ENCODE results near the gene IGF2BP2.
"Not testable (repeated sequence)": the region's sequence is repeated elsewhere in the genome, so short reads cannot be mapped to it uniquely, and the experiment has no call there.

Gene IGF2BP2

DNA sequence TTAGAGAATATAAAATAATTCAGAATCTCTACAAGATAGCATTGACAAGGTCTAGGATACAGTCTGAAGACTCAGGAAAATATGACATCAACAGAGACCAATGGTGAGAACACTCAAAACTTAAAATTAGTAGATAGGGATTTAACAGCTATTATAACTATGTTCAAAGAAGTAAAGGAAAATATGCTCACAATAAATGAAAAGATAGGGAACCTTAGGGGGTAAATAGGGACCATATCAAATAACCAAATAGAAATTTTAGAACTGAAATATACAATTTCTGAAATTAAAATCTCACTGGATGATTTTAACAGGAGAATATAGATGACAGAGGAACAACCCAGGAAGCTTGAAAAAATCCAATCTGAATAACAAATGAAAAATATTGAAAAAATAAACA is 31.8 kb upstream of the IGF2BP2 start:
- H3K9me3 ChIP-seq (ENCODE audit: insufficient read depth, low read depth, low read length): peaks cover 17% of the 10 kb centered on the region
- no peaks in the 10 kb centered on the region for H3K36me3 ChIP-seq (ENCODE audit: insufficient read depth, low read length)
- no peak overlapping the region for H3K27ac ChIP-seq (ENCODE audit: low read depth, low read length)
- no peak overlapping the region for H3K9ac ChIP-seq (ENCODE audit: low read depth, low read length)
- H3K4me1 ChIP-seq (ENCODE audit: insufficient read depth, low read length): no peaks in the 10 kb centered on the region
- H3K27me3 ChIP-seq (ENCODE audit: insufficient read depth, low read length): no peaks in the 10 kb centered on the region
- H3K4me3 ChIP-seq (ENCODE audit: low read length): no peak overlapping the region

DNA sequence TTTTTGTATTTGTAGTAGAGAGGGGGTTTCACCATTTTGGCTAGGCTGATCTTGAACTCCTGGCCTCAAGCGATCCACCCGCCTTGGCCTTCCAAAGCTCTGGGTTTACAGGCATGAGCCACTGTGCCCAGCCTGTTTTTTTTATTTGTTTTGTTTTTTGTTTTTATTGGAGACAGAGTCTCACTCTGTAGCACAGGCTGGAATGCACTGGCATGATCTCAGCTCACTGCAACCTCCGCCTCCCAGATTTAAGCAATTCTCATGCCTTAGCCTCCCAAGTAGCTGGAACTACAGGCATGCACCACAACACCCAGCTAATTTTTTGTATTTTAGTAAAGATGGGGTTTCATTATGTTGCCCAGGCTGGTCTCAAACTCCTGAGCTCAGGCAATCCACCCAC is 28.9 kb upstream of the IGF2BP2 start:
- H3K27me3 ChIP-seq (ENCODE audit: insufficient read depth, low read length); H3K36me3 ChIP-seq (ENCODE audit: insufficient read depth, low read length); H3K27ac ChIP-seq (ENCODE audit: low read depth, low read length); H3K9ac ChIP-seq (ENCODE audit: low read depth, low read length); H3K4me1 ChIP-seq (ENCODE audit: insufficient read depth, low read length); H3K4me3 ChIP-seq (ENCODE audit: low read length): not testable (repeated sequence)
- 97% methylated on average over 3 of the region's 3 CpGs for WGBS
- H3K9me3 ChIP-seq (ENCODE audit: insufficient read depth, low read depth, low read length): peaks cover 17% of the 10 kb centered on the region

DNA sequence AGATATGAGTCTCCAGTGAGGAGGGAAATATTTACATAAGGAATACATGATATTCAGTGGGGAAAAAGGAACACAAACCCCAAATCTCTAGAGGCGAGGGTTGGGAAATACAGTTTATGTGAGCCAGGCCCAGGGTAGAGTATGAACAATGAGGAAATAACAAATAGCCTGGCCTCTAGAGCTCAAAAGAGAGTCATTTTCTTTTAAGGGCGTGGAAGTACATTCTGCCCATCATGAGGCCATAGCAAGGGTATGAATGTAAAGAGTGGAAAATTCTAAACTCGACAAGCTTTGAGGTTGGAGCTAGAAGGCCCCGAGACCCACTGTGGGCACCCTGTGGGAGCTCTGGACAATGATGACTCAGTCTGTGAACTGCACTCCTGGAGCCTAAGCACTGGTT is 27.8 kb upstream of the IGF2BP2 start:
- Histone ChIP-seq H3K4me3 (ENCODE audit: low read length) (no peak overlapping the region), H3K9ac (ENCODE audit: low read depth, low read length) (no peak overlapping the region), H3K9me3 (ENCODE audit: insufficient read depth, low read depth, low read length) (peaks cover 17% of the 10 kb centered on the region), H3K36me3 (ENCODE audit: insufficient read depth, low read length) (no peaks in the 10 kb centered on the region), H3K4me1 (ENCODE audit: insufficient read depth, low read length) (no peaks in the 10 kb centered on the region), H3K27me3 (ENCODE audit: insufficient read depth, low read length) (no peaks in the 10 kb centered on the region), H3K27ac (ENCODE audit: low read depth, low read length) (no peak overlapping the region)
- WGBS: 95% methylated on average over 4 of the region's 4 CpGs

DNA sequence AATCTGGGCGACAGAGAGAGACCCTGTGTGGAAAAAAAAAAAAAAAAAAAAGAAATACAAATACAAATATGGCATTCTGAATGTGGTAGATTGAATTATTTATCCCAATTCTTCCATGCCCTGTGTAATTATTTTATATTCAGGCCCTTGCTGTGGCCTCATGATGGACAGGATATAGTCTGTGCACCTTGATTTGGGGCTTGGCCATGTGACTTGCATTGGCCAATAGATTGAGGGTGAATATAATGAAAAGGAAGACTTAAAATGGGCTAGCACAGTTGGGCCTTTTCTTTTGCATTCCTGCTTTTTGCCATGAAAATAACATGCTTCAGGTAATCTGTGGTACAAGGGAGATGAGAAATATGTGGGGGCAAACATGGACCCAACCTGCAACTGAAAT is 27.1 kb upstream of the IGF2BP2 start:
- no peaks in the 10 kb centered on the region for H3K4me1 ChIP-seq (ENCODE audit: insufficient read depth, low read length)
- H3K9me3 ChIP-seq (ENCODE audit: insufficient read depth, low read depth, low read length): peaks cover 12% of the 10 kb centered on the region
- H3K36me3 ChIP-seq (ENCODE audit: insufficient read depth, low read length): no peaks in the 10 kb centered on the region
- H3K27me3 ChIP-seq (ENCODE audit: insufficient read depth, low read length): no peaks in the 10 kb centered on the region
- H3K4me3 ChIP-seq (ENCODE audit: low read length): no peak overlapping the region
- WGBS: 83% methylated on average over 1 of the region's 1 CpG
- no peak overlapping the region for H3K27ac ChIP-seq (ENCODE audit: low read depth, low read length)
- no peak overlapping the region for H3K9ac ChIP-seq (ENCODE audit: low read depth, low read length)

DNA sequence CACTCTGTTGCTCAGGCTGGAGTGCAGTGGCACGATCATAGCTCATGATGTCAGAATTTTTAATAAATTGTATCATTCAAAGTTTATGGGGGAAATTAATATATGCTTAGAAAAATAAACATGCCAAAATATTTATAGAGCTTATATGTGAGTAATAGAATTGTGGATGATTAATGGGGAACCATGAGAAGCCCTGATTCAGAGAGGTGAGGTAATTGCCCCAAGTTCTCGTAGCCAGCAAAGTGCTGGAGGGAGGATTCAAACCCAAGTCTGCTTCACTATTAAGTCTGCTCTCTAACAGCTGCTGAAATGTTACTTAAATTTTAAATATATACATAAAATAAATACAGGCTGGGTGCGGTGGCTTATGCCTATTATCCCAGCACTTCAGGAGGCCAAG is 26.2 kb upstream of the IGF2BP2 start:
- Histone ChIP-seq H3K27me3 (ENCODE audit: insufficient read depth, low read length) (no peaks in the 10 kb centered on the region), H3K9ac (ENCODE audit: low read depth, low read length) (no peak overlapping the region), H3K36me3 (ENCODE audit: insufficient read depth, low read length) (no peaks in the 10 kb centered on the region), H3K27ac (ENCODE audit: low read depth, low read length) (no peak overlapping the region), H3K9me3 (ENCODE audit: insufficient read depth, low read depth, low read length) (peaks cover 3% of the 10 kb centered on the region; the same call in 1 of the 2 replicates), H3K4me3 (ENCODE audit: low read length) (no peak overlapping the region), H3K4me1 (ENCODE audit: insufficient read depth, low read length) (peaks cover 4% of the 10 kb centered on the region; the same call in 1 of the 2 replicates)
- WGBS: 98% methylated on average over 3 of the region's 3 CpGs

DNA sequence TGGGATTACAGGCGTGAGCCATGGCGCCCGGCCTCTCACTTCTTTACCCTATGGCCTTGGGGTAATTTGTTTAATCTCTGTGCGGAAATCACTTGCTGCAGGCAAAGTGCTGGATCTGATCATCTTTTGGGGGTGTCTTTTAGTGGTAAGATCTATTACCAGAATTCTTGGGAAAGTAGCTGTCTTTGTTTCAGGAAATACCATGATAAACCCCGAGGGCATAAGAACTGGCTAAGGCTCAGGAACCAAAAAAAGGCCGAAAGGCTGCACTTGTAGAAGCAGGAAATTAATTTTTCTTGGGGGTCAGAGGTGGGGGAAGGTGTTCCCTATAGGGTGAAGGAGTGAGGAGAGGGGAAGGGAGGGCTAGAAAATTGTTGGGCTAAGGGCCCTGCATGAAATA is 22.7 kb upstream of the IGF2BP2 start:
- H3K27me3 ChIP-seq (ENCODE audit: insufficient read depth, low read length): no peaks in the 10 kb centered on the region
- H3K4me1 ChIP-seq (ENCODE audit: insufficient read depth, low read length): peaks cover 11% of the 10 kb centered on the region; the same call in 1 of the 2 replicates
- no peak overlapping the region for H3K9ac ChIP-seq (ENCODE audit: low read depth, low read length)
- H3K4me3 ChIP-seq (ENCODE audit: low read length): no peak overlapping the region
- 90% methylated on average over 6 of the region's 6 CpGs for WGBS
- no peak overlapping the region for H3K27ac ChIP-seq (ENCODE audit: low read depth, low read length)
- H3K9me3 ChIP-seq (ENCODE audit: insufficient read depth, low read depth, low read length): no peaks in the 10 kb centered on the region
- H3K36me3 ChIP-seq (ENCODE audit: insufficient read depth, low read length): no peaks in the 10 kb centered on the region

DNA sequence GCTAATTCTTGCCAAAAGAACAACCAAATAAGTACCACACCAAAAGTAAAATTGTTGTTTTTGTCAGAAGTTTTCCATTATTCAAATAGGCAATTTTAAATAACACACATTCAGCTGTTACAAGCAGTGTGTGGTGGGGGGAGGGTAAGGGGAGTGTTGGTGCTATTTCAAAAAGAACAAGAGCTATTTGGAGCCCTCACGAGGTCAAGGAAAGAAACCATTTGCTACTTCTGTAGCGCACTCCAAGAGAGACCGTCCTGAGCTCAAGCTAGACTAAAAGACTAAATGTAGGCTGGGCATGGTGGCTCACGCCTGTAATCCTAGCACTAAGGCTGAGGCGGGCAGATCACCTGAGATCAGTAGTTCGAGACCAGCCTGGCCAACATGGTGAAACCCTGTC is 21.2 kb upstream of the IGF2BP2 start:
- Histone ChIP-seq H3K27me3 (ENCODE audit: insufficient read depth, low read length) (no peaks in the 10 kb centered on the region), H3K9ac (ENCODE audit: low read depth, low read length) (no peak overlapping the region), H3K4me3 (ENCODE audit: low read length) (no peak overlapping the region), H3K9me3 (ENCODE audit: insufficient read depth, low read depth, low read length) (no peaks in the 10 kb centered on the region), H3K4me1 (ENCODE audit: insufficient read depth, low read length) (peaks cover 11% of the 10 kb centered on the region; the same call in 1 of the 2 replicates), H3K36me3 (ENCODE audit: insufficient read depth, low read length) (no peaks in the 10 kb centered on the region), H3K27ac (ENCODE audit: low read depth, low read length) (no peak overlapping the region)
- 57% methylated on average over 6 of the region's 6 CpGs for WGBS

DNA sequence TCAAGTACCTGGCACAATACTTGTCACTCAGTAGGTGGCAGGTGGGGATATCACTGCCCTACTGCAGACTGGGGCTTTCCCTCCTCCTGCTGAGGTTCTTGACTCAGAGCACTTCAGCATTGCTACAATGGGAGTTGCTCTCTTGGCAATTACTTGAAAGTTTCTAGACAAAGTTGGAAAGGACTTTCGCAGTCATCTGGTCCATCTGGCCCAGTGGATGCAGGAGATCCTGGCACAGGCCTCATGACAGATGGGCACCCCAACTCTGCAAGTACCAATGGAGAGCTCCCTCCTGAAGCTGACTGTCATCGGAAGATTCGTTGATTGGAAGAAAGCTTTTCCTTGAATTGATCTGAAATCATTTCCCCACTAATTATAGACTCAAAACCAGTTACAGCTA is 19.2 kb upstream of the IGF2BP2 start:
- 96% methylated on average over 3 of the region's 3 CpGs for WGBS

DNA sequence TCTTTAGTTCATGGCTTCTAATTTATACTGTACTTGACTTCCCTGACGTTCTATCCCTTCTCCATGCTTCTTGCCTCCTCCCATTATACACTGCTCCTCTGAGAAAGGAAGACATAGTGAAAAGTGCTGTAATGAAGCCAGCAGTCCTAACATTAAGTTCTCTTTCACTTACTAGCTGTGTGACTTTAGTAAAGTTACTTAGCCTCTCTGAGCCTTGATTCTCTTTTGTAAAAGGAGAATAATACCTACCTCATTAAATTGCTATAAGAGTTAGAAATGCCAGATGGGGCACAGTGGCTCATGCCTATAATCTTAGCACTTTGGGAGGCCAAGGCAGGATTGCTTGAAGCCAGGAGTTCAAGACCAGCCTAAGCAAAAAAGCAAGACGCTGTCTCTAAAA is 18.8 kb upstream of the IGF2BP2 start:
- Histone ChIP-seq H3K27me3 (ENCODE audit: insufficient read depth, low read length) (no peaks in the 10 kb centered on the region), H3K9me3 (ENCODE audit: insufficient read depth, low read depth, low read length) (no peaks in the 10 kb centered on the region)
- 94% methylated on average over 2 of the region's 2 CpGs for WGBS

More for the DNA sequence above, 19.2 kb upstream of the IGF2BP2 start:
- no peaks in the 10 kb centered on the region for H3K36me3 ChIP-seq (ENCODE audit: insufficient read depth, low read length)
- no peak overlapping the region for H3K27ac ChIP-seq (ENCODE audit: low read depth, low read length)
- peaks cover 11% of the 10 kb centered on the region; the same call in 1 of the 2 replicates for H3K4me1 ChIP-seq (ENCODE audit: insufficient read depth, low read length)
- no peak overlapping the region for H3K4me3 ChIP-seq (ENCODE audit: low read length)
- no peak overlapping the region for H3K9ac ChIP-seq (ENCODE audit: low read depth, low read length)
- no peaks in the 10 kb centered on the region for H3K9me3 ChIP-seq (ENCODE audit: insufficient read depth, low read depth, low read length)
- H3K27me3 ChIP-seq (ENCODE audit: insufficient read depth, low read length): no peaks in the 10 kb centered on the region

DNA sequence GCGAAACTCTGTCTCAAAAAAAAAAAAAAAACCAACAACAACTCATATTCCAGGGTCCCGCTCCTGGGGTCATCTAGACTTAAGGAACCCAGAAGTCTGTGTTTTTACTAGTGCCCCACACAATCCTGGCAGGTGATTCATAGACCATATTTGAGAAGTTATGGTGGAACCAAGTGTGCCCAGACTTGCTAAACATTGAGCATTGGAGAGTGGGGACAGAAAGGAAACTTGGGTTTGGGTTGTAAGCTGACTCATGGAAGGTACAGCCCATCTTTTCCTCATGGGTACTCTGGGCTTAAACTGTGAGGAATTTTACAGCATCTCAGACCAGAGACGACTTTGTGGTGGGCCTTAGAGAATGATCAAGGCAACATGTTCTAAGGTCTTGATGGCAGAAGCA is 18.3 kb upstream of the IGF2BP2 start:
- no peaks in the 10 kb centered on the region for H3K27me3 ChIP-seq (ENCODE audit: insufficient read depth, low read length)
- H3K9me3 ChIP-seq (ENCODE audit: insufficient read depth, low read depth, low read length): no peaks in the 10 kb centered on the region
- 88% methylated on average over 3 of the region's 3 CpGs for WGBS
- H3K4me1 ChIP-seq (ENCODE audit: insufficient read depth, low read length): peaks cover 11% of the 10 kb centered on the region; the same call in 1 of the 2 replicates
- H3K36me3 ChIP-seq (ENCODE audit: insufficient read depth, low read length): no peaks in the 10 kb centered on the region
- H3K4me3 ChIP-seq (ENCODE audit: low read length): no peak overlapping the region
- H3K27ac ChIP-seq (ENCODE audit: low read depth, low read length): no peak overlapping the region
- no peak overlapping the region for H3K9ac ChIP-seq (ENCODE audit: low read depth, low read length)

More for the DNA sequence above, 18.8 kb upstream of the IGF2BP2 start:
- Histone ChIP-seq H3K4me3 (ENCODE audit: low read length) (no peak overlapping the region), H3K4me1 (ENCODE audit: insufficient read depth, low read length) (peaks cover 11% of the 10 kb centered on the region; the same call in 1 of the 2 replicates), H3K9ac (ENCODE audit: low read depth, low read length) (no peak overlapping the region), H3K27ac (ENCODE audit: low read depth, low read length) (no peak overlapping the region), H3K36me3 (ENCODE audit: insufficient read depth, low read length) (no peaks in the 10 kb centered on the region)

DNA sequence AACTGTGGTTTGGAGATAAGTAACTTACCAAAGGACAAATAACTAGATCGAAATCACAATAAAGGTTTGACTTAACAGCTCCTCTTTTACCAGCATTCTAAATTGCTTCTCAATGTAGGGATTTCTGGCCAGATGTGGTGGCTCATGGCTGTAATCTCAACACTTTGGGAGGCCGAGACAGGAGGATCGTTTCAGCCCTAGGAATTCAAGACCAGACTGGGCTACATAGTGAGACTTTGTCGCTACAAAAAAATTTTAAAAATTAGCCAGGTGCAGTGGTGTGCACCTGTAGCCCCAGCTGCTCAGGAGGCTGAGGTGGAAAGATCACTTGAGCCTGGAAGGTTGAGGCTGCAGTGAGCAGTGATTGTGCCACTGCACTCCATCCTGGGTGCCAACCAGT is 17.4 kb upstream of the IGF2BP2 start:
- Histone ChIP-seq H3K27ac (ENCODE audit: low read depth, low read length) (no peak overlapping the region), H3K9ac (ENCODE audit: low read depth, low read length) (no peak overlapping the region), H3K27me3 (ENCODE audit: insufficient read depth, low read length) (no peaks in the 10 kb centered on the region), H3K36me3 (ENCODE audit: insufficient read depth, low read length) (no peaks in the 10 kb centered on the region), H3K4me1 (ENCODE audit: insufficient read depth, low read length) (peaks cover 11% of the 10 kb centered on the region; the same call in 1 of the 2 replicates), H3K4me3 (ENCODE audit: low read length) (no peak overlapping the region), H3K9me3 (ENCODE audit: insufficient read depth, low read depth, low read length) (no peaks in the 10 kb centered on the region)
- 91% methylated on average over 4 of the region's 4 CpGs for WGBS

DNA sequence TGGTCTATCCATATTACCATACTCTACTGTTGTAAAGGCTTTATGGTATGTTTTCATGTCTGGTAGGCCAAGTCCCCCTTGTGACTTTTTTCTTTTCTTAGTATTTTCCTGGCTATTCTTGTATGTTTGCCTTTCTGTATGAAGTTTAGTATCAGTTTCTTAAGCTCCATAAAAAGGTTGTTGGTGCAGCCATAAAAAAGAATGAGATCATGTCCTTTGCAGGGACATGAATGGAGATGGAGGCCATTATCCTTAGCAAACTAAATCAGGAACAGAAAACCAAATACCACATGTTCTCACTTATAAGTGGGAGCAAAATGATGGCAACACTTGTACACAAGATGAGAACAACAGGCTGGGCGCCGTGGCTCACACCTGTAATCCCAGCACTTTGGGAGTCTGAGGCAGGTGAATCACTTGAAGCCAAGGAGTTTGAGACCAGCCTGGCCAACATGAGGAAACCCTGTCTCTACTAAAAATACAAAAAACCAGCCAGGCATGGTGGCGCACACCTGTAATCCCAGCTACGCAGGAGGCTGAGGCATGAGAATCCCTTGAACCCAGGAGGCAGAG is 13.7 kb upstream of the IGF2BP2 start:
- WGBS: 96% methylated on average over 4 of the region's 4 CpGs

More for the DNA sequence above, 13.7 kb upstream of the IGF2BP2 start:
- not testable (repeated sequence) for H3K27me3 ChIP-seq (ENCODE audit: insufficient read depth, low read length); H3K27ac ChIP-seq (ENCODE audit: low read depth, low read length); H3K9ac ChIP-seq (ENCODE audit: low read depth, low read length); H3K9me3 ChIP-seq (ENCODE audit: insufficient read depth, low read depth, low read length); H3K4me3 ChIP-seq (ENCODE audit: low read length); H3K4me1 ChIP-seq (ENCODE audit: insufficient read depth, low read length); H3K36me3 ChIP-seq (ENCODE audit: insufficient read depth, low read length)
